Measurements from ENCODE around the gene POMP. TPM values are rescaled to one million over a fixed set of nuclear protein-coding genes. Genes with fewer than 3 reads are reported as not detected.

Gene POMP
- total RNA-seq, 4 donors from 2014 or later: 23.8 to 43.4 (median 40.3) TPM

- intact Hi-C loops (cut with DNase I; ENCODE audit: low total_unique reads): no loop called here
- TF ChIP-seq, protein P1, sequence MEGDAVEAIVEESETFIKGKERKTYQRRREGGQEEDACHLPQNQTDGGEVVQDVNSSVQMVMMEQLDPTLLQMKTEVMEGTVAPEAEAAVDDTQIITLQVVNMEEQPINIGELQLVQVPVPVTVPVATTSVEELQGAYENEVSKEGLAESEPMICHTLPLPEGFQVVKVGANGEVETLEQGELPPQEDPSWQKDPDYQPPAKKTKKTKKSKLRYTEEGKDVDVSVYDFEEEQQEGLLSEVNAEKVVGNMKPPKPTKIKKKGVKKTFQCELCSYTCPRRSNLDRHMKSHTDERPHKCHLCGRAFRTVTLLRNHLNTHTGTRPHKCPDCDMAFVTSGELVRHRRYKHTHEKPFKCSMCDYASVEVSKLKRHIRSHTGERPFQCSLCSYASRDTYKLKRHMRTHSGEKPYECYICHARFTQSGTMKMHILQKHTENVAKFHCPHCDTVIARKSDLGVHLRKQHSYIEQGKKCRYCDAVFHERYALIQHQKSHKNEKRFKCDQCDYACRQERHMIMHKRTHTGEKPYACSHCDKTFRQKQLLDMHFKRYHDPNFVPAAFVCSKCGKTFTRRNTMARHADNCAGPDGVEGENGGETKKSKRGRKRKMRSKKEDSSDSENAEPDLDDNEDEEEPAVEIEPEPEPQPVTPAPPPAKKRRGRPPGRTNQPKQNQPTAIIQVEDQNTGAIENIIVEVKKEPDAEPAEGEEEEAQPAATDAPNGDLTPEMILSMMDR (IDR thresholded peaks at IDR 0.05): no peak
- no peak for TF ChIP-seq POLR2A (IDR thresholded peaks at IDR 0.05)
- no peak overlapping the region for H3K4me3 ChIP-seq (ENCODE audit: low read depth, poor library complexity, severe bottlenecking)
- no peak for DNase-seq (ENCODE audit: low spot score in 2 of 2)
- 86 to 89% methylated on average over 1 of the region's 1 CpG for WGBS, 2 donors
Measured at GRCh38 chr13:28631801-28632200, 27.1 kb upstream of the POMP start.

DNA sequence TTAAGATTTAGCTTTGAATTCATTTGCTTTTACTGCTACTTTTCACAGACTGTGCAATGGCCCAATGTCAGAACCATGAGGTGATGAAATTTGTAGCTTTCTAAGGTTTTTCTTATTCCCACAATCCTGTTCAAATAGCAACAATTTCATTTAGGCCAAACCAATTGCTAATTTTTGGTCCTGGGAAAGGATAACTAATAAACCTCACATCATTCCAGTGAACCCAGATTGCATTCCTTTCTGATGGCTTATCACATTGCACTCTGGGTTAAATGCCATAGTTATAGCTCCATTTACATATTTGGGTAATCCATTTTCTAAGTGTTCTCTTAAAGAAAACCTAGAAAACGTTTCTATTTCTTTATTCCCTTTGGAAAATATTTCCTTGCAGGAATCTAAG, 22.9 kb upstream of the POMP start:
- no peak for DNase-seq (ENCODE audit: low spot score in 2 of 2)
- intact Hi-C loops (cut with DNase I; ENCODE audit: low total_unique reads): loop anchor here (5.0 kb wide), 1 partner anchor 309 kb away; no protein-coding TSS in a partner anchor
- H3K4me3 ChIP-seq (ENCODE audit: low read depth, poor library complexity, severe bottlenecking): no peak overlapping the region
- 27 to 31% methylated on average over 1 of the region's 1 CpG for WGBS, 2 donors
- TF ChIP-seq, protein P1 (IDR thresholded peaks at IDR 0.05): no peak
- no peak for TF ChIP-seq POLR2A (IDR thresholded peaks at IDR 0.05)

GRCh38 chr13:28636677-28637317, 22.1 kb upstream of the POMP start:
- no peak for TF ChIP-seq POLR2A (IDR thresholded peaks at IDR 0.05)
- TF ChIP-seq, protein P1 (IDR thresholded peaks at IDR 0.05): peak in 1 of 3 donors; percentile 45
- DNase-seq (ENCODE audit: low spot score in 2 of 2): peak in 1 of 2 donors; percentile 31
- intact Hi-C loops (cut with DNase I; ENCODE audit: low total_unique reads): loop anchor here (5.0 kb wide), 1 partner anchor 309 kb away; no protein-coding TSS in a partner anchor
- 30 to 39% methylated on average over 10 of the region's 10 CpGs for WGBS, 2 donors
- H3K4me3 ChIP-seq (ENCODE audit: low read depth, poor library complexity, severe bottlenecking): no peak overlapping the region

DNA sequence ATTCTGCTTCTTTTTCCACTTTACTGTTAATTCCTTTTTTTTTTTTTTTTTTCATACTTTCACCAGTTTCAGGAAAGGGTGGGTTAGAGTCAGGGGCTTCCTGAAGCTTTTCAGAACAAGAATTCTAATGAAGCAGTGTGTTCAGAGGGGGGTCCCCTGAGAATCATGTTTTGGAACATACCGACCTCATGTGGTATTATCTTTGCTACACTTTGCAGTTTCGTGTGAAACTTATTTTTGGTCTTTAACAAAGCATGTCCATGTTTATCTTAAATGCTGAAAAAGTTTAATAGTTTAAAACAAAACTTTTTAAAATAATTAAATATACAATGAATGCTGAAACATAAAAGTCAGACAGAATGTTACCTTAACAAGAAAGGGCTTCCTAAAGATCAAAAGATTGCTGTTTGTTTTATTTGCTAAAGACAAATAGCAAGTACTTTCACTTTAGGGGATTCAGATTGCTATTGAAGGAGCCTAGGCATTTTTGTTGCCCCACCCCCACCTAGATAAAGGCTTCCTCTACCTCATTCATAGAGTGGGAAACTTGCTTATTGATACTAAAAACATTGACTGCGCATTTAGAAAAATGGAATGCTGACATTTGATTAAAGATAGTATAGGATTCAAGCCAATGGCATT, 21.1 kb upstream of the POMP start:
- TF ChIP-seq POLR2A (IDR thresholded peaks at IDR 0.05): no peak
- TF ChIP-seq, protein P1 (IDR thresholded peaks at IDR 0.05): no peak
- intact Hi-C loops (cut with DNase I; ENCODE audit: low total_unique reads): loop anchor here (5.0 kb wide), 1 partner anchor 311 kb away; no protein-coding TSS in a partner anchor
- DNase-seq (ENCODE audit: low spot score in 2 of 2): no peak
- 55 to 68% methylated on average over 3 of the region's 3 CpGs for WGBS, 2 donors
- H3K4me3 ChIP-seq (ENCODE audit: low read depth, poor library complexity, severe bottlenecking): no peak overlapping the region

- no peak for TF ChIP-seq POLR2A (IDR thresholded peaks at IDR 0.05)
- TF ChIP-seq, protein P1 (IDR thresholded peaks at IDR 0.05): no peak
- WGBS, 2 donors: 74 to 83% methylated on average over 3 of the region's 3 CpGs
- intact Hi-C loops (cut with DNase I; ENCODE audit: low total_unique reads): loop anchor here (5.0 kb wide), 1 partner anchor 311 kb away; no protein-coding TSS in a partner anchor
Measured at GRCh38 chr13:28638756-28639155, 20.2 kb upstream of the POMP start.

More at GRCh38 chr13:28638756-28639155, 20.2 kb upstream of the POMP start:
- DNase-seq (ENCODE audit: low spot score in 2 of 2): no peak
- no peak overlapping the region for H3K4me3 ChIP-seq (ENCODE audit: low read depth, poor library complexity, severe bottlenecking)
